Transverse colon (tissue), 3 donors: ENCODE measurements around the gene FUT3.

Experiments
- POLR2A ChIP-seq: fragments of 450-650 bp; IDR thresholded peaks from one replicate; pipeline ENCODE4 v1.6.1; 2016; ENCODE audit warnings: antibody characterized with exemption, mild to moderate bottlenecking, moderate library complexity
- POLR2AphosphoS5 ChIP-seq, 3 donors: sonication (generic); formaldehyde crosslinking; IDR thresholded peaks; one replicate each; pipeline ENCODE4 v1.6.1; 2016; ENCODE audit warnings: antibody characterized with exemption in 3 of 3

- TF ChIP-seq POLR2AphosphoS5 (IDR thresholded peaks at IDR 0.05), result peak in 1 of 3 donors; percentile 9
- TF ChIP-seq POLR2A, result no peak
These were observed 40.9 kb upstream of the FUT3 start for GRCh38 chr19:5891938-5892771.
